Measurements from ENCODE around the gene LRRC43. TPM values are rescaled to one million over a fixed set of nuclear protein-coding genes. Genes with fewer than 3 reads are reported as not detected.

The LRRC43 gene
- total and polyA plus RNA-seq, 4 donors: 2.1 to 11.6 (median 7.2) TPM

DNA sequence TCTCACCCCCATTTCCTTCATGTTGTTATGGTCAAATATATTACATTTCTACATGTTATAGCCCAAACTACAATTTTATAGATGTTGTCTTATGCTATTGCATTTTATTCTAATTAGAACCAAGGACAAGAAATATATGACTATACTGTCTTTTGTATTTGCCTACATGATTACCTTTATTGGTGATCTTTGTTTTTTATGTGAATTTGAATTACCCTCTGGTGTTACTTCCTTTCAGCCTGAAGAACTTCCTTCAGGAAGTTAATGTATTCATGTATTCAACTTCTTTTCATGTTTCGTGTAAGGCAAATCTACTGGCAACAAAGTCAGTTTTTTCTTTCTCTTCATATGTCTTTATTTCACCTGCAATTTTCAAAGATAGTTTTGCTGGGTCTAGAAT, 11.9 kb downstream of the LRRC43 start:
- TF ChIP-seq, protein P1, sequence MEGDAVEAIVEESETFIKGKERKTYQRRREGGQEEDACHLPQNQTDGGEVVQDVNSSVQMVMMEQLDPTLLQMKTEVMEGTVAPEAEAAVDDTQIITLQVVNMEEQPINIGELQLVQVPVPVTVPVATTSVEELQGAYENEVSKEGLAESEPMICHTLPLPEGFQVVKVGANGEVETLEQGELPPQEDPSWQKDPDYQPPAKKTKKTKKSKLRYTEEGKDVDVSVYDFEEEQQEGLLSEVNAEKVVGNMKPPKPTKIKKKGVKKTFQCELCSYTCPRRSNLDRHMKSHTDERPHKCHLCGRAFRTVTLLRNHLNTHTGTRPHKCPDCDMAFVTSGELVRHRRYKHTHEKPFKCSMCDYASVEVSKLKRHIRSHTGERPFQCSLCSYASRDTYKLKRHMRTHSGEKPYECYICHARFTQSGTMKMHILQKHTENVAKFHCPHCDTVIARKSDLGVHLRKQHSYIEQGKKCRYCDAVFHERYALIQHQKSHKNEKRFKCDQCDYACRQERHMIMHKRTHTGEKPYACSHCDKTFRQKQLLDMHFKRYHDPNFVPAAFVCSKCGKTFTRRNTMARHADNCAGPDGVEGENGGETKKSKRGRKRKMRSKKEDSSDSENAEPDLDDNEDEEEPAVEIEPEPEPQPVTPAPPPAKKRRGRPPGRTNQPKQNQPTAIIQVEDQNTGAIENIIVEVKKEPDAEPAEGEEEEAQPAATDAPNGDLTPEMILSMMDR (IDR thresholded peaks at IDR 0.05; ENCODE audit: control extremely low read depth, extremely low read depth): no peak
- Histone ChIP-seq H3K36me3 (ENCODE audit: control insufficient read depth in 4 of 4, insufficient read depth in 4 of 4, low read length in 4 of 4) (no peaks in the 10 kb centered on the region), H3K9me3 (ENCODE audit: control insufficient read depth in 4 of 4, insufficient read depth in 3 of 4, low read length in 3 of 4) (peaks cover 0 to 3% (median 0%) of the 10 kb centered on the region in 4 donors), H3K27me3 (ENCODE audit: control insufficient read depth in 3 of 3, insufficient read depth in 3 of 3, low read length in 2 of 3) (peaks cover 0 to 6% (median 1%) of the 10 kb centered on the region in 3 donors), H3K9ac (ENCODE audit: insufficient read depth in 1 of 2, low read length in 2 of 2) (no peak overlapping the region), H3K4me3 (no peak overlapping the region), H3K4me1 (ENCODE audit: control insufficient read depth in 5 of 5, insufficient read depth in 5 of 5, low read length in 5 of 5) (no peaks in the 10 kb centered on the region), H3K27ac (ENCODE audit: low read depth in 1 of 2, low read length in 1 of 2) (no peak overlapping the region)
- no peak for DNase-seq
- no peak for ATAC-seq (ENCODE audit: insufficient read depth, low FRiP score)
- WGBS, 2 donors: 65 to 69% methylated on average over 1 of the region's 1 CpG

DNA sequence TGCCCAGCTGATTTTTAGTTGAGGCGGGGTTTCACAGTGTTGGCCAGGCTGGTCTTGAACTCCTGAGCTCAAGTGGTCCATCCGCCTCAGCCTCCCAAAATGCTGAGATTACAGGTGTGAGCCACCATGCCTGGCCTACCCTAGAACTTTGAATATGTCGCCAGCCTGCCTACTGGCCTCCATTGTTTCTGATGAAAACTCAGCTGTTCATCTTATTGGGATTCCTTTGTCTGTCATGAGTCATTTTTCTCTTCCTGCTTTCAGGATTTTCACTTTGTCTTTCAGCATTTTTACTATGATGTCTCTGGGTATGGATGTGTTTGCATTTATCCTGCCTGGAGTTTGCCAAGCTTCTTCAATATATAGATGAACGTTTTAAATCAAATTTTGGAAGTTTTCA, 12.5 kb downstream of the LRRC43 start:
- no peaks in the 10 kb centered on the region for H3K36me3 ChIP-seq (ENCODE audit: control insufficient read depth in 4 of 4, insufficient read depth in 4 of 4, low read length in 4 of 4)
- H3K9ac ChIP-seq (ENCODE audit: insufficient read depth in 1 of 2, low read length in 2 of 2): no peak overlapping the region
- peaks cover 0 to 12% (median 3%) of the 10 kb centered on the region in 3 donors for H3K27me3 ChIP-seq (ENCODE audit: control insufficient read depth in 3 of 3, insufficient read depth in 3 of 3, low read length in 2 of 3)
- 92% methylated on average over 4 of the region's 4 CpGs for WGBS, 2 donors
- DNase-seq (no peak), ATAC-seq (ENCODE audit: insufficient read depth, low FRiP score) (no peak)
- H3K27ac ChIP-seq (ENCODE audit: low read depth in 1 of 2, low read length in 1 of 2): no peak overlapping the region
- TF ChIP-seq, protein P1 (IDR thresholded peaks at IDR 0.05; ENCODE audit: control extremely low read depth, extremely low read depth): no peak
- no peak overlapping the region for H3K4me3 ChIP-seq
- H3K4me1 ChIP-seq (ENCODE audit: control insufficient read depth in 5 of 5, insufficient read depth in 5 of 5, low read length in 5 of 5): no peaks in the 10 kb centered on the region
- peaks cover 0 to 3% (median 0%) of the 10 kb centered on the region in 4 donors for H3K9me3 ChIP-seq (ENCODE audit: control insufficient read depth in 4 of 4, insufficient read depth in 3 of 4, low read length in 3 of 4)

DNA sequence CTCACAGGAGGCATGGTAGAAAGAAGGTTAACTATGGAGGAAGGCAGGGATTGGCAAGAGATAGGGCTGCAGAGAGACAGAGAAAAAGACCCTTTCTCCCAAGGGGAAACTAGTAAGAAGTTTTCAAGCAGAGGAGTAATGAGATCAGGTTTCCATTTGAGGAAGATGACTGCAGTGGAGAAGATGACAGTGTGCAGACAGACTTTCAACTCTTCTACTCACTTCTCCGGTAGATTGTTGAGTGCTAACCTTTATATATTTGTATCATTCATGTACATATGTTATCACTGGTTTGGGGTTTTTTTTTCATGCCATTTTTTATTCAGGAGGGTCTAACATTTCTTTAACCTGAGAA, 14.7 kb downstream of the LRRC43 start:
- Histone ChIP-seq H3K27ac (ENCODE audit: low read depth in 1 of 2, low read length in 1 of 2) (no peak overlapping the region), H3K27me3 (ENCODE audit: control insufficient read depth in 3 of 3, insufficient read depth in 3 of 3, low read length in 2 of 3) (peaks cover 0 to 23% (median 7%) of the 10 kb centered on the region in 3 donors), H3K36me3 (ENCODE audit: control insufficient read depth in 4 of 4, insufficient read depth in 4 of 4, low read length in 4 of 4) (no peaks in the 10 kb centered on the region), H3K9ac (ENCODE audit: insufficient read depth in 1 of 2, low read length in 2 of 2) (no peak overlapping the region), H3K4me3 (no peak overlapping the region), H3K4me1 (ENCODE audit: control insufficient read depth in 5 of 5, insufficient read depth in 5 of 5, low read length in 5 of 5) (no peaks in the 10 kb centered on the region), H3K9me3 (ENCODE audit: control insufficient read depth in 4 of 4, insufficient read depth in 3 of 4, low read length in 3 of 4) (peaks cover 0 to 3% (median 0%) of the 10 kb centered on the region in 4 donors)
- WGBS, 2 donors: 68% methylated on average over 1 of the region's 1 CpG
- DNase-seq (no peak), ATAC-seq (ENCODE audit: insufficient read depth, low FRiP score) (no peak)
- TF ChIP-seq, protein P1 (IDR thresholded peaks at IDR 0.05; ENCODE audit: control extremely low read depth, extremely low read depth): no peak
